Retinal pigment epithelial cell (primary cell): ENCODE data around the gene SSUH2.

Experiments used
- DNase-seq: peaks from one replicate; pipeline ENCODE4 v3.0.0-alpha.2; 2010; ENCODE audit warnings: low read depth
- H3K4me3 ChIP-seq: 2 replicates; pipeline ENCODE4 v1.5.1; 2011; ENCODE audit warnings: mild to moderate bottlenecking, low read length, control low read depth, moderate library complexity
- TF ChIP-seq, protein P1 (sequence below): conservative IDR thresholded peaks from 2 replicates; pipeline ENCODE4 v1.5.1; 2011; ENCODE audit warnings: low read depth, low read length, control low read depth, inconsistent platforms

The SSUH2 gene

GRCh38 chr3:8662594-8662993 is 18.0 kb upstream of the SSUH2 start:
- TF ChIP-seq, protein P1, sequence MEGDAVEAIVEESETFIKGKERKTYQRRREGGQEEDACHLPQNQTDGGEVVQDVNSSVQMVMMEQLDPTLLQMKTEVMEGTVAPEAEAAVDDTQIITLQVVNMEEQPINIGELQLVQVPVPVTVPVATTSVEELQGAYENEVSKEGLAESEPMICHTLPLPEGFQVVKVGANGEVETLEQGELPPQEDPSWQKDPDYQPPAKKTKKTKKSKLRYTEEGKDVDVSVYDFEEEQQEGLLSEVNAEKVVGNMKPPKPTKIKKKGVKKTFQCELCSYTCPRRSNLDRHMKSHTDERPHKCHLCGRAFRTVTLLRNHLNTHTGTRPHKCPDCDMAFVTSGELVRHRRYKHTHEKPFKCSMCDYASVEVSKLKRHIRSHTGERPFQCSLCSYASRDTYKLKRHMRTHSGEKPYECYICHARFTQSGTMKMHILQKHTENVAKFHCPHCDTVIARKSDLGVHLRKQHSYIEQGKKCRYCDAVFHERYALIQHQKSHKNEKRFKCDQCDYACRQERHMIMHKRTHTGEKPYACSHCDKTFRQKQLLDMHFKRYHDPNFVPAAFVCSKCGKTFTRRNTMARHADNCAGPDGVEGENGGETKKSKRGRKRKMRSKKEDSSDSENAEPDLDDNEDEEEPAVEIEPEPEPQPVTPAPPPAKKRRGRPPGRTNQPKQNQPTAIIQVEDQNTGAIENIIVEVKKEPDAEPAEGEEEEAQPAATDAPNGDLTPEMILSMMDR, result no peak
- no peak overlapping the region for H3K4me3 ChIP-seq
- DNase-seq, result no peak

GRCh38 chr3:8660175-8661118 is 15.8 kb upstream of the SSUH2 start:
- H3K4me3 ChIP-seq, result no peak overlapping the region
- TF ChIP-seq, protein P1, result no peak
- no peak for DNase-seq

DNA sequence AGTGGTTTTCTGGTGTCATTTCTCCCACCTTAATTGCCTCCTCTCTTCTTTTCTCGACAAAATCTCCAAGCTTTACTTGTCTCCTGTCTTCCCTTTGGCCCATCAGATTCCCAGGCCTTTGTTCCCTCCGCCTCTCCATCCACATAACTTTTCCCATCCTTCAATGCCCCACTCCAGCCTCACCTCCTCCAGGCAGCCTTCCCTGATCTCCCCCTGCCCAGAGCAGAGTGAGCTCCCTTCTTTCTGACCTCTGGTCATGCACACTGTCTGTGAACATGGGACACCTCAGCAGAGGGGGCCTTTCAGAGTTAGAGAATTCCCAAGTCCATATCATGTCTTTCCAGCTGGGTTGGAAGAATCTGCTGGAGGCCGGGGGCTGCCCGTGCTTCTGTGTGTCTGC is 14.6 kb upstream of the SSUH2 start:
- DNase-seq, result no peak
- TF ChIP-seq, protein P1, result no peak
- H3K4me3 ChIP-seq, result no peak overlapping the region

DNA sequence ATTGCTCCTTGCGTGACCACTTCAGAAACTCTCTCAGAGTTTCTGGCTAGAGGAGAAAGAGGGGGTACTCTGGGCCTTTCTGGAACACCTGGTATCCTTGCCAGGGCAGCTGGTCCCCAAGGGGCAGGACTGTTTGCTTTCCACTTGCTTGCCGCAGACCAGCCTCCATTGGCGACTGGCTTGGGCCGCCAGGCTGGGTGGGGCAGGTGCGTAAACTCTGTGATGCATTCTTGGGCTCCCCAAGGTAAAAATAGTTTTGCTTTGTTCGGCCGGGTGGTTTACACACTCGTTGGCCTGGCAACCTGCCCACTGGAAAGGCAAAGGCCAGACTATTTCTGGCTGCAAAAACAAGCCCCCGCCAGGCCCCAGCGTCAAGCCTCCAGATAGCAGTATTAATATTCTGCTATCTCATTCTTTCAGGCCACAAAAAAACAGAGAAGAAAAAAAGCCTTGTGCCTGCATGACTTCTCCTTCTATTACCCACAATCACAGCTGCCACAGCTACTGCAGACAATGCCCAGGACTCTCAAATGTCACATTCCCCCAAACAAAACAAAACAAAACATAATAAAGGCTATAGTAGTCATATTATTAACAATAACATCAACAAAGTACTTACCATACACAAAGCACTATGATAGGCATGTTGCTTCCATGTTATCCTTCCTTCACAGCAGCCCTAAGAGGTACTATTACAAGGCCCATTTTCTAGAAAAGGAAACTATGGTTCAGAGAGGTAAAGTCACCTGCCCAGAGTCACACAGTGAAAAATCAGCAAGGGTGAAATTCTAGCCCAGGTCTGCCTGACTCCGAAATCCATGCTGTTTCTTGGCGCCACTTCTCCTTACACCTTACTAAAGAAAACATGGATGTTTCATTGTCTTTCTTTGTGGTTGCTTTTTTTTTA is 14.0 kb upstream of the SSUH2 start:
- DNase-seq, result peak; percentile 84
- TF ChIP-seq, protein P1, result no peak
- no peak overlapping the region for H3K4me3 ChIP-seq

GRCh38 chr3:8657804-8658305 is 13.3 kb upstream of the SSUH2 start:
- H3K4me3 ChIP-seq, result no peak overlapping the region
- no peak for DNase-seq
- TF ChIP-seq, protein P1, result no peak

GRCh38 chr3:8656240-8656639 is 11.6 kb upstream of the SSUH2 start:
- DNase-seq, result no peak
- TF ChIP-seq, protein P1, result no peak
- no peak overlapping the region for H3K4me3 ChIP-seq
